Suppressor macrophage (primary cell): ENCODE data around the gene TRIM25.

ENCODE experiments used
- DNase-seq, 4 experiments: peaks; one replicate each; pipeline ENCODE4 v3.0.0-alpha.2; 2020 to 2022

TRIM25 gene

GRCh38 chr17:56894859-56895455, 18.9 kb downstream of the TRIM25 start:
- DNase-seq: no peak

- DNase-seq: no peak
These were observed 20.3 kb downstream of the TRIM25 start for GRCh38 chr17:56893503-56893902.

GRCh38 chr17:56892333-56892732, 21.5 kb downstream of the TRIM25 start:
- no peak for DNase-seq

- peak; percentile 32 to 58 (median 46) for DNase-seq
These were observed 22.1 kb downstream of the TRIM25 start for GRCh38 chr17:56891751-56892150.

GRCh38 chr17:56890906-56891674, 22.8 kb downstream of the TRIM25 start:
- no peak for DNase-seq

GRCh38 chr17:56890390-56890789, 23.5 kb downstream of the TRIM25 start:
- DNase-seq: no peak

GRCh38 chr17:56887552-56888467, 26.0 kb downstream of the TRIM25 start:
- no peak for DNase-seq

GRCh38 chr17:56887105-56887504, 26.7 kb downstream of the TRIM25 start:
- DNase-seq: no peak

GRCh38 chr17:56886288-56886731, 27.5 kb downstream of the TRIM25 start:
- DNase-seq: no peak

GRCh38 chr17:56885312-56885657, 28.6 kb downstream of the TRIM25 start:
- peak in 3 of 4 experiments; percentile 11 to 33 (median 32) for DNase-seq

- no peak for DNase-seq
These were observed 29.2 kb downstream of the TRIM25 start for GRCh38 chr17:56884483-56885311.

- DNase-seq: peak in 3 of 4 experiments; percentile 13 to 60 (median 53)
These were observed 30.2 kb downstream of the TRIM25 start for GRCh38 chr17:56883616-56884015.

GRCh38 chr17:56881685-56882295, 32.1 kb downstream of the TRIM25 start:
- no peak for DNase-seq

GRCh38 chr17:56880571-56880970, 33.3 kb downstream of the TRIM25 start:
- no peak for DNase-seq

- DNase-seq: peak; percentile 48 to 74 (median 60)
These were observed 33.7 kb downstream of the TRIM25 start for GRCh38 chr17:56880133-56880532.

- DNase-seq: no peak
These were observed 34.6 kb downstream of the TRIM25 start for GRCh38 chr17:56879280-56879679.

- DNase-seq: peak in 3 of 4 experiments; percentile 17 to 24 (median 18)
These were observed 37.1 kb downstream of the TRIM25 start for GRCh38 chr17:56876766-56877179.

- DNase-seq: peak in 1 of 4 experiments; percentile 44
These were observed 43.7 kb downstream of the TRIM25 start for GRCh38 chr17:56870081-56870651.

- DNase-seq: no peak
These were observed 45.1 kb downstream of the TRIM25 start for GRCh38 chr17:56868716-56869115.

- DNase-seq: no peak
These were observed 45.9 kb downstream of the TRIM25 start for GRCh38 chr17:56867948-56868376.

GRCh38 chr17:56866496-56866895, 47.4 kb downstream of the TRIM25 start:
- no peak for DNase-seq
